Transverse colon (tissue), 4 donors: Measurements from ENCODE around the gene DDN. TPM values are rescaled to one million over a fixed set of nuclear protein-coding genes. Genes with fewer than 3 reads are reported as not detected.
A peak's percentile ranks its signal among the peaks of the same experiment; 100 is the strongest.

ENCODE experiments used
- DNase-seq: peaks from one replicate; pipeline ENCODE4 v3.0.0-alpha.2; 2019
- H3K27ac ChIP-seq, 4 donors: fragments of 200-600 bp; sonication (generic); 2 replicates each; pipeline ENCODE4 v1.5.1; 2016 to 2018; ENCODE audit warnings: inconsistent platforms in 4 of 4
- H3K27me3 ChIP-seq: fragments of 200-600 bp; sonication (generic); 2 replicates; pipeline ENCODE4 v1.5.1; 2017; ENCODE audit warnings: inconsistent platforms
- H3K36me3 ChIP-seq, 4 donors: fragments of 200-600 bp; sonication (generic); 2 replicates each; pipeline ENCODE4 v1.5.1; 2017 to 2019; ENCODE audit warnings: inconsistent platforms in 4 of 4
- H3K4me1 ChIP-seq, 4 donors: fragments of 200-600 bp; sonication (generic); 2 replicates each; pipeline ENCODE4 v1.5.1; 2017 to 2020; ENCODE audit warnings: inconsistent platforms in 4 of 4
- H3K4me3 ChIP-seq, 4 donors: fragments of 200-600 bp; sonication (generic); 1 replicate in 1 of 4; 2 replicates in 3 of 4; pipeline versions ENCODE4 v1.5.1 to v1.6.1; 2017 to 2019; ENCODE audit warnings: inconsistent platforms in 4 of 4
- H3K9me3 ChIP-seq, 2 donors: fragments of 200-600 bp; sonication (generic); 2 replicates each; pipeline ENCODE4 v1.5.1; 2017 to 2019; ENCODE audit warnings: inconsistent platforms in 2 of 2
- EP300 ChIP-seq: sonication (generic); formaldehyde crosslinking; IDR thresholded peaks from one replicate; pipeline ENCODE4 v1.6.1; 2017; ENCODE audit warnings: antibody characterized with exemption, low read depth
- POLR2A ChIP-seq: fragments of 450-650 bp; IDR thresholded peaks from one replicate; pipeline ENCODE4 v1.6.1; 2016; ENCODE audit warnings: antibody characterized with exemption, mild to moderate bottlenecking, moderate library complexity
- POLR2AphosphoS5 ChIP-seq, 3 donors: sonication (generic); formaldehyde crosslinking; IDR thresholded peaks; one replicate each; pipeline ENCODE4 v1.6.1; 2016; ENCODE audit warnings: antibody characterized with exemption in 3 of 3
- WGBS, 2 donors: methylation state at CpG; one replicate each; pipeline ENCODE4 v1.1.5; 2018; ENCODE audit warnings: low coverage in 1 of 2; 5-methylcytosine and 5-hydroxymethylcytosine counted together
- in situ Hi-C, 4 donors: fragments of 200-750 bp; cut with MboI; loops; one replicate each; pipeline versions ENCODE4 v1.15.0 to v1.15.1; 2017; ENCODE audit warnings: low sequenced_read_pairs in 3 of 4, low pct_ligation_motif_present in 1 of 4, low pct_unique_long_range_greater_than_20kb in 1 of 4
- intact Hi-C: fragments of 100-400 bp; cut with DNase I; formaldehyde crosslinking; loops from one replicate; pipeline ENCODE4 v1.15.1; 2023; ENCODE audit warnings: low total_unique reads
- total RNA-seq, 4 donors: library from RNA; depleted of rRNA; stranded (reverse); fragments of >200 nt; gene quantifications; one replicate each; pipeline ENCODE4 v1.1.0, GENCODE V29; 2016
- TF ChIP-seq, protein P1 (sequence below), 5 experiments: fragments of 200-600 bp in 3 of 5; fragments of 450-650 bp in 2 of 5; sonication (generic) in 3 of 5; IDR thresholded peaks; 1 replicate in 2 of 5; 2 replicates in 3 of 5; pipeline ENCODE4 v1.5.1; 2016 to 2017; ENCODE audit warnings: antibody characterized with exemption in 5 of 5, inconsistent platforms in 3 of 5, mild to moderate bottlenecking in 2 of 5, moderate library complexity in 1 of 5

The DDN gene
- total RNA-seq, 4 donors from 2014 or later = 0.27 to 0.32 TPM; not detected in 2

DNA sequence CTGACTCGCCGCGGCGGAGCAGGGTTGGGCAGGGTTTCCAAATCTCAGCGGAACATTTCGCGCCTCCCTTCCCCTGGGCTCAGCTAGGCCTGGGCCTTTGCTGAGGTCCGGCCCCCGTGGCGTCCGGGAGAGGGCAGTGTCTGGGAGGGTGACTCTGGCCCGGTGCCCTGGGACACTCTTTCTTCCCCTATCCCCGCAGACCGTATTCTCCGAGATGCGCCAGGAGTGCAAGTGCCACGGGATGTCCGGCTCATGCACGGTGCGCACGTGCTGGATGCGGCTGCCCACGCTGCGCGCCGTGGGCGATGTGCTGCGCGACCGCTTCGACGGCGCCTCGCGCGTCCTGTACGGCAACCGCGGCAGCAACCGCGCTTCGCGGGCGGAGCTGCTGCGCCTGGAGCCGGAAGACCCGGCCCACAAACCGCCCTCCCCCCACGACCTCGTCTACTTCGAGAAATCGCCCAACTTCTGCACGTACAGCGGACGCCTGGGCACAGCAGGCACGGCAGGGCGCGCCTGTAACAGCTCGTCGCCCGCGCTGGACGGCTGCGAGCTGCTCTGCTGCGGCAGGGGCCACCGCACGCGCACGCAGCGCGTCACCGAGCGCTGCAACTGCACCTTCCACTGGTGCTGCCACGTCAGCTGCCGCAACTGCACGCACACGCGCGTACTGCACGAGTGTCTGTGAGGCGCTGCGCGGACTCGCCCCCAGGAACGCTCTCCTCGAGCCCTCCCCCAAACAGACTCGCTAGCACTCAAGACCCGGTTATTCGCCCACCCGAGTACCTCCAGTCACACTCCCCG, 18.0 kb downstream of the DDN start:
- in situ Hi-C loops (no loop called here), intact Hi-C loops (no loop called here)
- no peak for DNase-seq
- Histone ChIP-seq H3K4me3 (peak overlapping the region in 2 of 4 donors; percentile 28 to 45), H3K4me1 (peaks cover 34 to 55% (median 43%) of the 10 kb centered on the region in 4 donors), H3K27ac (no peak overlapping the region), H3K36me3 (no peaks in the 10 kb centered on the region), H3K27me3 (peaks cover 95% of the 10 kb centered on the region), H3K9me3 (no peaks in the 10 kb centered on the region)
- 0 to 9% methylated on average over 1 to 78 of the region's 91 CpGs for WGBS, 2 donors
- TF ChIP-seq, protein P1, sequence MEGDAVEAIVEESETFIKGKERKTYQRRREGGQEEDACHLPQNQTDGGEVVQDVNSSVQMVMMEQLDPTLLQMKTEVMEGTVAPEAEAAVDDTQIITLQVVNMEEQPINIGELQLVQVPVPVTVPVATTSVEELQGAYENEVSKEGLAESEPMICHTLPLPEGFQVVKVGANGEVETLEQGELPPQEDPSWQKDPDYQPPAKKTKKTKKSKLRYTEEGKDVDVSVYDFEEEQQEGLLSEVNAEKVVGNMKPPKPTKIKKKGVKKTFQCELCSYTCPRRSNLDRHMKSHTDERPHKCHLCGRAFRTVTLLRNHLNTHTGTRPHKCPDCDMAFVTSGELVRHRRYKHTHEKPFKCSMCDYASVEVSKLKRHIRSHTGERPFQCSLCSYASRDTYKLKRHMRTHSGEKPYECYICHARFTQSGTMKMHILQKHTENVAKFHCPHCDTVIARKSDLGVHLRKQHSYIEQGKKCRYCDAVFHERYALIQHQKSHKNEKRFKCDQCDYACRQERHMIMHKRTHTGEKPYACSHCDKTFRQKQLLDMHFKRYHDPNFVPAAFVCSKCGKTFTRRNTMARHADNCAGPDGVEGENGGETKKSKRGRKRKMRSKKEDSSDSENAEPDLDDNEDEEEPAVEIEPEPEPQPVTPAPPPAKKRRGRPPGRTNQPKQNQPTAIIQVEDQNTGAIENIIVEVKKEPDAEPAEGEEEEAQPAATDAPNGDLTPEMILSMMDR (IDR thresholded peaks at IDR 0.05) = peak in 3 of 5 experiments; percentile 7 to 25 (median 12)
- TF ChIP-seq POLR2AphosphoS5 (IDR thresholded peaks at IDR 0.05) = no peak

DNA sequence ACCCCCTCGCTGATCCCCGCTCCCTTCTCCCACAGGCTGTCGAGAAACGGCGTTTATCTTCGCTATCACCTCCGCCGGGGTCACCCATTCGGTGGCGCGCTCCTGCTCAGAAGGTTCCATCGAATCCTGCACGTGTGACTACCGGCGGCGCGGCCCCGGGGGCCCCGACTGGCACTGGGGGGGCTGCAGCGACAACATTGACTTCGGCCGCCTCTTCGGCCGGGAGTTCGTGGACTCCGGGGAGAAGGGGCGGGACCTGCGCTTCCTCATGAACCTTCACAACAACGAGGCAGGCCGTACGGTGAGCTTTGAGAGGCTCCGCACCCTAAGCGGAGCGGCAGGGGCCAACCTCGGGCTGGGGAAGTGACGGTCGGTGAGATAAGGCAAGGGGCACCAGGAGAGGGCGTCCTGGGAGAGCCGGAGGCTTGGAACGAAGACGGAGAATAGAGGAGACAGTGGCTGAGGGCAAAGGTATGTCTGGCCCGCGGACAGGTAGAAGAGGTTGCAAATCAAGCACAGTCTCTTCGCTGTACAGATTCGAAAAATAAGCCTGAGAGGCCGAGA, 18.7 kb downstream of the DDN start:
- TF ChIP-seq POLR2AphosphoS5 (IDR thresholded peaks at IDR 0.05) (no peak), EP300 (no peak), POLR2A (no peak)
- TF ChIP-seq, protein P1 (IDR thresholded peaks at IDR 0.05) = no peak
- H3K27me3 ChIP-seq = peaks cover 96% of the 10 kb centered on the region
- in situ Hi-C loops (no loop called here), intact Hi-C loops (no loop called here)
- 3 to 5% methylated on average over 12 to 46 of the region's 46 CpGs for WGBS, 2 donors
- no peaks in the 10 kb centered on the region for H3K9me3 ChIP-seq
- H3K27ac ChIP-seq = no peak overlapping the region
- peaks cover 34 to 49% (median 41%) of the 10 kb centered on the region in 4 donors for H3K4me1 ChIP-seq
- H3K36me3 ChIP-seq = no peaks in the 10 kb centered on the region
- peak; percentile 53 for DNase-seq
- peak overlapping the region in 2 of 4 donors; percentile 28 to 45 for H3K4me3 ChIP-seq

DNA sequence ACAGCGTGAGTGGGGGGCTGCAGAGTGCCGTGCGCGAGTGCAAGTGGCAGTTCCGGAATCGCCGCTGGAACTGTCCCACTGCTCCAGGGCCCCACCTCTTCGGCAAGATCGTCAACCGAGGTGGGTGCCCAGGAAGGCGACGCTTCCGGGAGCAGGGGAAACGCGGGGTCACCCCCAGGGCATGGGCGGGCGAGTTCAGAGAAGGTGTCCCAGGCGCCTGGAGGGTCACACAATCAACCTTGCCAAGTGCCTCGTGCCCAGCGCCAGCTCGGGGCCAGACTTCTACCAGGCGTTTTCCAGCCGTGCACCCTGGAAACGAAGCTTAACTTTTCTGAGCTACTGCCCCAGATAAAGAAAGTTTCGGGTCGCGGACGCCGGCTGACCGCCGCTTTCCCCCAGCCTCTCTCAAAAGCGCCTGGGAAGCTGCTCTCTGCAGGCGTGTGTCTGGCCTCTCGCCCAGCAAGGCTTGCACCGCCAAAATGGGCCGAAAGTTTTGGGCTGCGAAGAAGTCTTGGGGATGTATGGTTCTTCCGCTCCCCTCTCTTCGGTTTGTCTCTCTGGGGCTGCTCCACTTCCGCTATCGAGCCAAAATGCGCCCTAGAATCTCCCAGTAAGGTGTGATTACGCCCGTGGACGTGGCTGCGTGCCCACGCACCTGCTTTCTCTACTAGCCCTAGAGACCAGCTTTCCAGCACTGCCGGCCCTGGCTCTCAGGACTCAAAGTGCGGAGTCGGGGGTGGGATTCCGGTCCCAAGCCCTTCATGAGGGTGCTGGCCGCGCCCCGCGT, 19.4 kb downstream of the DDN start:
- in situ Hi-C loops = no loop called here
- peaks cover 95% of the 10 kb centered on the region for H3K27me3 ChIP-seq
- WGBS, 2 donors = 2% methylated on average over 32 of the region's 55 CpGs; no CpG with 5 or more reads in 1 of the 2 donors
- no peak overlapping the region for H3K27ac ChIP-seq
- H3K4me3 ChIP-seq = peak overlapping the region in 2 of 4 donors; percentile 28 to 45
- peak; percentile 50 for DNase-seq
- intact Hi-C loops = no loop called here
- no peaks in the 10 kb centered on the region for H3K36me3 ChIP-seq
- H3K9me3 ChIP-seq = no peaks in the 10 kb centered on the region
- peaks cover 34 to 47% (median 40%) of the 10 kb centered on the region in 4 donors for H3K4me1 ChIP-seq
- TF ChIP-seq, protein P1 (IDR thresholded peaks at IDR 0.05) = no peak
- TF ChIP-seq POLR2A = no peak
- TF ChIP-seq POLR2AphosphoS5 (IDR thresholded peaks at IDR 0.05) = no peak
- no peak for TF ChIP-seq EP300
